ENCODE measurements around the gene ITIH3. TPM values are rescaled to one million over a fixed set of nuclear protein-coding genes. Genes with fewer than 3 reads are reported as not detected.
A peak's percentile ranks its signal among the peaks of the same experiment; 100 is the strongest.

The ITIH3 gene
- total RNA-seq, 4 donors from 2014 or later, result 0.48 to 11.8 (median 5.6) TPM

DNA sequence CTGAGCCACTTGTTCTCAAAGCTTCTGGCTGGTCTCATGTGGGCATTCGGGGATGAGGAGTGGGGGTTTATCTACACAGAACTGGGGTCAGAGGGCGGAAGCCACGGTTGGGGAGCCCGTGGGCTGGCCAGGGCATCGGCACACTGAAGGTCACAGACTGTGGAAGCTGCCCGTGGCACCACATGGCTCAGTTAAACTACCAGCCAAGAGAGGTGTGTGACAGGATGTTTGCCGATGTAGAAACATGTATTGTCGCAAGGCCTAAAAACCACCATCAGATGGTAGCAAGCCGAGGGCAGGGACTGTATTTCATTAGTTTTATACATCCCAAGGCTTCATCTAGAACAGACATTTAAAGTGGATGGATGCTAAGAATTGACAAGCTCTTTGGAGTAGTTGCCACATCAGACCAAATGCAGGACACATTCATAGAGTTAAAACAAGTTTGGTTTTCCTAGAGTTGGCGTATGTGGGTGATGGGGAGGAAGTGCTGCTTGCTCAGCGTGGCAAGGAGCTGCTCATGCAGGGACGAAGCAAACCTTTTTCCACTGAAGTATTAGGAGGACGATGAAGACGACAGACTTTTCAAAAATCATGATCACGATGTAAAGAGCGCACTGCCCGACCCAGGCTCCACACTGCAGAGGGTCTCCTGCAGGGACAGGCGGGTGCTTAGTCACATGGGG lies 49.8 kb downstream of the ITIH3 start:
- Histone ChIP-seq H3K4me3 (no peak overlapping the region), H3K4me1 (peaks cover 0 to 6% of the 10 kb centered on the region in 2 donors), H3K36me3 (no peaks in the 10 kb centered on the region), H3K9me3 (no peaks in the 10 kb centered on the region), H3K27ac (peak overlapping the region; percentile 74 to 79), H3K27me3 (no peaks in the 10 kb centered on the region)
- TF ChIP-seq POLR2A (IDR thresholded peaks at IDR 0.05), result no peak
- TF ChIP-seq, protein P1, sequence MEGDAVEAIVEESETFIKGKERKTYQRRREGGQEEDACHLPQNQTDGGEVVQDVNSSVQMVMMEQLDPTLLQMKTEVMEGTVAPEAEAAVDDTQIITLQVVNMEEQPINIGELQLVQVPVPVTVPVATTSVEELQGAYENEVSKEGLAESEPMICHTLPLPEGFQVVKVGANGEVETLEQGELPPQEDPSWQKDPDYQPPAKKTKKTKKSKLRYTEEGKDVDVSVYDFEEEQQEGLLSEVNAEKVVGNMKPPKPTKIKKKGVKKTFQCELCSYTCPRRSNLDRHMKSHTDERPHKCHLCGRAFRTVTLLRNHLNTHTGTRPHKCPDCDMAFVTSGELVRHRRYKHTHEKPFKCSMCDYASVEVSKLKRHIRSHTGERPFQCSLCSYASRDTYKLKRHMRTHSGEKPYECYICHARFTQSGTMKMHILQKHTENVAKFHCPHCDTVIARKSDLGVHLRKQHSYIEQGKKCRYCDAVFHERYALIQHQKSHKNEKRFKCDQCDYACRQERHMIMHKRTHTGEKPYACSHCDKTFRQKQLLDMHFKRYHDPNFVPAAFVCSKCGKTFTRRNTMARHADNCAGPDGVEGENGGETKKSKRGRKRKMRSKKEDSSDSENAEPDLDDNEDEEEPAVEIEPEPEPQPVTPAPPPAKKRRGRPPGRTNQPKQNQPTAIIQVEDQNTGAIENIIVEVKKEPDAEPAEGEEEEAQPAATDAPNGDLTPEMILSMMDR (IDR thresholded peaks at IDR 0.05), result no peak
- intact Hi-C loops (cut with DNase I; ENCODE audit: low total_unique reads), result no loop called here
- no peak for DNase-seq

DNA sequence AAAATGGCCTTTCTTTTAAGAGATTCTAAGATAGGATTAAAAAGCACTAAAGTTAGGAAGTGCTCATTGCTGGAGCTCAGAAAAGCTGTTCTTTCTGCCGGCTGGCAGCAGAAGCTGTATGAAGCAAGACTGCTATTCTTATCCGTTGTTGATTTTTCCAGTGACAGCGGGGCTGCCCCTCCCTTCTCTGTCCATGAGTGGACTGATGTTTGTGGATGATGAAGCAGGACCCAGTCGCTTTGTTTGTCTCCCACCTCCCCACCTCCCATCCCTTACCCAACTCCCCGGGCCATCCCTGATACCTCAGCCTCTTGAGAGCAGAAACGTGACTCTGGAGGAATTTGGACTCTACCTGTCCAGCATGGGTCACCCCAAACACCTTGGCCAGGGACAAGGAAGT lies 50.6 kb downstream of the ITIH3 start:
- Histone ChIP-seq H3K4me1 (peaks cover 0 to 6% of the 10 kb centered on the region in 2 donors), H3K27ac (peak overlapping the region; percentile 74 to 79), H3K4me3 (no peak overlapping the region), H3K9me3 (no peaks in the 10 kb centered on the region), H3K27me3 (no peaks in the 10 kb centered on the region), H3K36me3 (no peaks in the 10 kb centered on the region)
- intact Hi-C loops (cut with DNase I; ENCODE audit: low total_unique reads), result no loop called here
- DNase-seq, result peak; percentile 55 to 68
- TF ChIP-seq POLR2A (IDR thresholded peaks at IDR 0.05), result peak in 1 of 2 donors; percentile 11
- TF ChIP-seq, protein P1 (IDR thresholded peaks at IDR 0.05), result no peak

DNA sequence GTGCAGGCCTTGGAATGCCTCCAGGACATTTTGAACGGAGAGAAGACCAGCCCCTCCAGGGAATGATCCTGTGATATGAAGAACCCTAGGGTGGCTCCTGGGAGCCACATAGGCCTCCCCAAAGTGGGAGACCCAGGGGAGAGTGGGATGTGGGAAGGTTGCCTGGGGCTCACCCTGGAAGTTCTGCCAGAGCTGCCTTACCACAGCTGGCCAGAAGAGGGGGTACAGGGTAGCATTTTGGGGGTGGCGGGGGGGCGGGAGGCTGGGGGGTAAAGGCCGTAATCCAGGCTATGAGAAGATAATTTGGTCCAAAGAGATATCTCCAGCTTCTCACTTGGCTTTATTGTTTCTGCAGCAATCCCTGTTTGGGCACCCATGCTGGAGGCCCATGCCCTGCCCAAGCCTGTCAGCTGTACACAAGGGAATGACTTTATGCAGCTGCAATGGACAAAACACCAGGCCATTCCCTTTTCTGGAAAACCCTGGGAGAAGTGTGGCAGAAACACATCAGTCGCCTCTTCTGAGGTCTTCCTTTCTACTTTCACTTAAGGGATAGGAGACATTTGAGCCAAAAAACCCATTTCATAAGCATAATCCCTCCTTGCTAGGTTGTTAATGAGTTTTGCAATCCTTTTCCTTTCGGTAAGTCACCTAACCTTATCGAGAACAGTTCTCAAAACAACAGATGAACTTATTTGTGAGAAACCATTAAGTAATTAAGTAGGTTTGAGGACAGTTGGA lies 51.3 kb downstream of the ITIH3 start:
- no peak overlapping the region for H3K4me3 ChIP-seq
- TF ChIP-seq, protein P1 (IDR thresholded peaks at IDR 0.05), result peak in 2 of 4 experiments; percentile 12 to 36
- no peak for TF ChIP-seq POLR2A (IDR thresholded peaks at IDR 0.05)
- H3K9me3 ChIP-seq, result no peaks in the 10 kb centered on the region
- H3K27ac ChIP-seq, result peak overlapping the region; percentile 74 to 79
- intact Hi-C loops (cut with DNase I; ENCODE audit: low total_unique reads), result no loop called here
- peaks cover 0 to 6% of the 10 kb centered on the region in 2 donors for H3K4me1 ChIP-seq
- H3K27me3 ChIP-seq, result no peaks in the 10 kb centered on the region
- no peaks in the 10 kb centered on the region for H3K36me3 ChIP-seq
- no peak for DNase-seq

DNA sequence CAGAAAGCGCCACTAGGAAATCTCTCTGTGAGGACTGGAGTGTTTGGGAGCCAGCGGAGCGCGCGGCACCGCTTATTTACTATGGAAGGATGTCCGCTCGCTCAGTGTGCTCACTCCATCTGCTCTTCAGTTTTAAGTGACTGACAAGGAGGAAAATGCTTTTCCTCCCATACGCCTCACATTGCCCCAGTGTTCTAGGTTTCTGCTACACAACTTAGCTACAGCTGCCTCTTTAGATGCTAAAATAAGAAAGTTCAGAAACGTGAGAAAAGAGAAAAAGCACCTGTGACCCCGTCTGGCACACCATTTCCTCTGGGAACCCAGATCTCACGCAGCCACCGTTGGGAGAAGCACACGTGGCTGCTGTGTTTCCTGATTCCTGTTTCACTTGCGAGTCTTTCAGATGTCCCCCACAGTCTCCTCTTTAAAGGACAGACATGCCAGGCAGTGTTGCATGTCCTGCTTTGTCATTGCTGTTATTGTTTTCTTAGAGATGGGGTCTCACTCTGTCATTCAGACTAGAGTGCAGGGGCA lies 51.9 kb downstream of the ITIH3 start:
- Histone ChIP-seq H3K4me3 (no peak overlapping the region), H3K9me3 (no peaks in the 10 kb centered on the region), H3K27ac (peak overlapping the region; percentile 74 to 79), H3K27me3 (no peaks in the 10 kb centered on the region), H3K36me3 (no peaks in the 10 kb centered on the region), H3K4me1 (peaks cover 0 to 6% of the 10 kb centered on the region in 2 donors)
- TF ChIP-seq, protein P1 (IDR thresholded peaks at IDR 0.05), result no peak
- no peak for TF ChIP-seq POLR2A (IDR thresholded peaks at IDR 0.05)
- intact Hi-C loops (cut with DNase I; ENCODE audit: low total_unique reads), result no loop called here
- DNase-seq, result no peak

DNA sequence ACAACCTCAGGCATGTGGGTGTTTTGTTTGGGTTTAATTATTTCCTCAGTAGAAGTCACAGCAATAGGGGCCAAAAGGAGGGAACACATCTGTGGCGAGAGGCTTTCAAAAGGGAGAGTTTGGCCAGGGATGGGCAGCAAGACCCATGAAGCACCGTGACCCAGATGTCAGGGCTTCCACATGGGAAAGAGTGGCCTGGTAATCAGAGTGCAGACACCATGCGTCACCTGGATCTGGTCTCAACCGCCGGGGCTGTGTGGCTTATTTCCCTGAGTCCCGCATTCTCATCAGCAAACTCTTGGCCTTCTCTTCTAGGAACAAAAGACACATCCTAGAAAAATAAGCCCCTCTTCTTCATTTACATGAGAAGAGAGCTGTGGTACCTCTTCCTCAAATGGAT lies 52.6 kb downstream of the ITIH3 start:
- TF ChIP-seq, protein P1 (IDR thresholded peaks at IDR 0.05), result no peak
- Histone ChIP-seq H3K27me3 (no peaks in the 10 kb centered on the region), H3K27ac (peak overlapping the region in 1 of 2 donors; percentile 79), H3K9me3 (no peaks in the 10 kb centered on the region), H3K36me3 (no peaks in the 10 kb centered on the region), H3K4me3 (no peak overlapping the region), H3K4me1 (peaks cover 0 to 6% of the 10 kb centered on the region in 2 donors)
- no peak for DNase-seq
- intact Hi-C loops (cut with DNase I; ENCODE audit: low total_unique reads), result no loop called here

Measured in uterus (tissue), 4 donors.